Left renal cortex interstitium (tissue), 4 donors: Measurements from ENCODE around the gene ENOX1. TPM values are rescaled to one million over a fixed set of nuclear protein-coding genes. Genes with fewer than 3 reads are reported as not detected.

ENCODE experiments used
- DNase-seq, 4 donors: peaks; one replicate each; pipeline ENCODE4 v3.0.0-alpha.2; 2013; ENCODE audit warnings: low read depth in 4 of 4, low spot score in 2 of 4, missing footprints in 1 of 4
- polyA plus RNA-seq, 4 donors: library from polyadenylated mRNA; unstranded; fragments of 120-200 nt; gene quantifications; one replicate each; pipeline ENCODE4 v1.2.1, GENCODE V29; 2013; ENCODE audit not compliant: insufficient read length in 4 of 4

ENOX1 gene
- polyA plus RNA-seq, 4 donors: 9.6 to 12.0 (median 10.6) TPM

DNA sequence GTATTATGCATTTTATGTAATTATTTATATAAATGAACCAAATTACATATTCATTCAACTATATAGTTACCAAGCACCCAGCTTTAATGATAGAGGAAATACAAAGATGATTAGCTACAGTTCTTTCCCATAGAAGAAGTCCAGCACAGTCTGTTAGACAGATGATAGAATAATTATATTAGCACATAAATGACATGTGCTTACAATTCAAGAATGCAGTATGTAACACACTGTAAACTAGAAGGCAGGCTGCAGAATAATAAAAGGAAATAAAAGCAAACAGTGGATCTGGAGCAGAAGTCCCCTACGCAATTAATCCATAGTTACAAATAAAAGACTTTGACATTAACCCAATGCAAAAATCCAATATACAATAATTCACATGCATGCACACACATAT, 384.4 kb downstream of the ENOX1 start:
- DNase-seq: no peak

- DNase-seq: no peak
Measured at GRCh38 chr13:43401361-43401760, 385.4 kb downstream of the ENOX1 start.

- no peak for DNase-seq
Measured at GRCh38 chr13:43397111-43397510, 389.7 kb downstream of the ENOX1 start.

DNA sequence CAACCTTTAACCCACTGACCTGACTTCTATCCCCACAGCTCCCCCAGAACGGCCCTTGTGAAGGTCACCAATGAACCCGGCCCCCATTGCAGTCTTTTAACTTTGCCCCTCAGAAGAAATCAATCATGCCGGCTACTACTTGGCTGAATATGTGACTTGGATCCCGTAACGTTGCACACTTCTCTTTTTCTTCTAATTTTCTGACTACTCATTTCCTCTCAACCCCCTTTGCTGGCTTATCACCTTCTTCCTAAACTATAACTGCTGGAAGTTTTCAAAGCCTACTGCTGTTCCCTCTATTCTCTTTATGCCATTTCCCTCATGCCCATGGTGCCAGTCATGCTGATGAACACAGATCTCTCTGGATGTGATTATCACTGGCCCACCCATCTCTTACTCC, 395.7 kb downstream of the ENOX1 start:
- DNase-seq: no peak

GRCh38 chr13:43390619-43391018, 396.2 kb downstream of the ENOX1 start:
- no peak for DNase-seq

DNA sequence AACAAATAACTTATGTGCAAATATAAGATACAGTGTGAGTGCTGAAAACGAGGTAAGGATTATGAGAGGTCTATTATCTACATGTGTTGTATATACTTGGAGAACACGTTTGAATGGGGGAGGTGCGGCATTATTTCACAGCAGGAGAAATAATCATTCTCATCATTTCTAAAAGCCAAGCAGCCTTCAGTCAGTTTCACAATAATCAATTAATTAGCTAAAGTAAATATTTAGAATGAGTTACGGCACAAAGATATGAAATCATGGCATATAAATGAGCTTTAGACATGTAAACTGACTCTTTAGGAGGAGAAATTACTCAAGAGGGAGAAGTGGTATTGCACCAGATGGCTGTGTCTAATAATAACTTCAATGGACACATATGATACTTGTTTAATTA, 396.8 kb downstream of the ENOX1 start:
- DNase-seq: no peak

- DNase-seq: no peak
Measured at GRCh38 chr13:43389573-43389972, 397.2 kb downstream of the ENOX1 start.

DNA sequence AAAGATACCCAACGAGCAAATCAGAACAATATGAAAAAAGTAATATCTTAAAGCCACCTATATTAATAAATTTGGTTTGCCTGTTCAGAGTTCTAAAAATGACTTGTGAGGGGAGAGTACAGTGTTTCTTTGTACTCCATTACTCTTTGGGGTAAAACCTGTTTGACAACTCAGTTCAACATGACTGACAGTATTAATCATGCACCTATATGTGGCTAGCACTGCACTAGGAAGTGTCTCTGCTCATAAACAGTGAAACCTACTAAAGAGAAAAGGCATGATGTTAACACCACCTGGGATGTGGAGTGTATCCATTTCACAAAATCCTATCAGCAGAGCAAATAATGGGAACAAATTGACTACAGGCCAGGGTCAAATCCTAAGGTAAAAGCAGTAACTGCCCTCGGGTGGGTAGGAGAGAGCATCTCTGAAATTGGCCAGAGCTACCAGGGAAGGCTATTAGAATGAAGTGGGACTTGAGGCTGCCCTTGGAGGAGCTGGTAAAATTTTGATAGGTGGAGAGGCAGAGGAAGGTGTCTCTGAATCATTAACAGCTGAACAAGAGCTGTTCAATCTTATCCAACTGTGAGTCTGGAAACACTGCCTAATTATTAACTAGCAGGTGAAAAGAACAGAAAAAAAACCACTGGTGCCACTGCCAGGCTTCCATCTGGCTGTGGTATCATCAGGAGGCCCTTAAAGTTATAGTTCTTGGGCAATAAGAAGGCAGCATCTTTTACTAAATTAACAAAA, 398.3 kb downstream of the ENOX1 start:
- DNase-seq: peak in 1 of 4 donors; percentile 15

GRCh38 chr13:43387880-43388279, 398.9 kb downstream of the ENOX1 start:
- no peak for DNase-seq

- DNase-seq: no peak
Measured at GRCh38 chr13:43383498-43384165, 403.1 kb downstream of the ENOX1 start.

DNA sequence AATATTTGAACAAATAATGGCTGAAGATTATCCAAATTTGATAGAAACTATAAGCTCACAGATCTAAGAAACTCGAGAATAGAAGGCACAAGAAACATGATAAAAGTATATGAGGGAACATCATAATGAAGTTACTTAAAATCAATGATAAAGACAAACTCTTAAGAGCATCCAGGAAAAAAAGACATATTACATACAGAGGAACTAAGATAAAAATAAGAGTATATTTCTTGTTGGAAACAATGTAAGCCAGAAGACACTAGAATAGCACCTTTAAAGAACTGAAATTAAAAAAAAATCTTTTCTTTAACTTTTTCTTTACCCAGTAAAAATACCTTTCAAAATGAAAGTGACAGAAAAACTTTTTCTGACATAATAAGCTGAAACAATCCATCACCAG, 407.0 kb downstream of the ENOX1 start:
- DNase-seq: no peak

- no peak for DNase-seq
Measured at GRCh38 chr13:43377973-43378372, 408.8 kb downstream of the ENOX1 start.

DNA sequence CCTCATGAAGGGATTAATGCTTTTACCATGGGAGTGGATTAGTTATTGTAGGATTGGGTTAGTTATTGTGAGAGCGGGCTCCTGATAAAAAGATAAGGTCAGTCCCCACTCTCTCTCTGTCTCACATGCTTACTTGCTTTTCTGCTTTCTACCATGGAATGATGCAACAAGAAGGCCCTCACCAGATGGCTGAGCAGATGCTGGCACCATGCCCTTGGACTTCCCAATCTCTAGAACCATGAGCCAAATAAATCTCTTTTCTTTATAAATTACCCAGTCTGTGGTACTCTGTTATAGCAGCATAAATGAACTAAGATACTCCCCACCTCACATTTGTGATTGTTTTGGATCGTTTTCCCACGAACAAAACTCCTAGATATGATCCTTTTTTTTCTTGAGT, 409.6 kb downstream of the ENOX1 start:
- no peak for DNase-seq

DNA sequence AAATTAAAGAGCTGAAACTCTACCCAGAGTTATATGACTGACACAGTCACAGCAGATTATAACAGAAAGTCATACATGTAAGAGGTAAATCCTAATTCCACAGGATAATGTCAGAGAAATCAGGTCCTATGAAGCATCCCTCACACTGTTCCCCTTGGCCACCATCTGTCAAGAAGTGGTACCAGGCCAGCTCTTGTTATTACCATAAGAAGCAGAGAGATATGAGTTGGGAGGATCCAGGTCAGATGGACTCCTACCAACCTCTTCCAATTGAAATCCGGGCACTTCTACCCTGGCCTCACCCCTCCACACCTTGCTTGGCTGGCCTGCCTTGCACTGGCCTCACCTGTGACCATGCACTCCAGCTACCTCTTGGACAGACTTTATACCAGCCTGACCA, 410.2 kb downstream of the ENOX1 start:
- no peak for DNase-seq

DNA sequence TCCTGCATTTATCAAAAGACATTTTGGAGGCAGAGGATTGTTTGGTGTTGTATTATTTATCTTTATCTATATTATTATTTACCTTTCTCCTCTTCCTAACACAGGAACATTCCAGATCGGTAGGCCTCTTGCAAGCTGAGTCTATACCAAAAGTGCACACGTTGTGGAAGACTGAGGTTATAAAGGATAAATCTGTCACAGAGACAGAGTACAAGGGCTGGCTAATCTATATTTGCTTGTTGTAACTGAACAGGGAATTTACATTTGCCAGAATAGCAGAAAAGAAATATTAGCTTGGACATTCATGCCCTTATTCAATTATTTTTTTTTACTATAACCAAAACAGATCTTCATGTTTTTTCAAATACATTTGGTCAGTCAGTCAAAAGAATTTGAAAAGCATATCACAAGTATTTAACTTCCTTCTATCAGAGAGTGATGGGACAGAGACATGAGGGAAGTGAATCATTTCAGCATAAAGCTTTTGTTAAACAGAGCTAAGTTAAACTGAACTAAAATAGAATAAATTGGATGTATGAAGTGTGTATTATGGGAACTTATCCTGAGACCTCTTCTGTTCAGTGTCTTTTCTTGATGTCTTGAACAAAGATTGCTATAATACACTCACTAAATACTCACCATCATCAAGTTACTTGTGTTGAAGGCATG, 410.8 kb downstream of the ENOX1 start:
- DNase-seq: no peak

DNA sequence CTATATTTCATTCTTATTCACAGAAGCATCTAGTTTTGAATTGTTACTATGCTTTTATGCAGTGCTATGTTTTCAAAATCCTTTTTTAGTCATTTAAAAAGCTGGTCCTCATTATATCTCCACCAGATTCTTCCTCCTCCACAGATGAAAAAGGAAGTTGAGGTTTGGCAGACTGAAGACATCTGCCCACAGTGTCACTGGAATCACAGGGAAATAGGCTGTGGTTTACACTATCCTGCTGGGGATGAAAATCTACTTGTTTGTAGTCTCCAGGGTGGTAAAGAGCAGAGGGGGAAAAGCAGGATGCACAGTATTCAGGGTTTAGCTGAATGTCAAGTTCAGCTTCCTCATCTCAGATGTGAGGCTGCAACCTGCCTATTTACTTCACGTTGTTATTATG, 412.2 kb downstream of the ENOX1 start:
- DNase-seq: no peak

DNA sequence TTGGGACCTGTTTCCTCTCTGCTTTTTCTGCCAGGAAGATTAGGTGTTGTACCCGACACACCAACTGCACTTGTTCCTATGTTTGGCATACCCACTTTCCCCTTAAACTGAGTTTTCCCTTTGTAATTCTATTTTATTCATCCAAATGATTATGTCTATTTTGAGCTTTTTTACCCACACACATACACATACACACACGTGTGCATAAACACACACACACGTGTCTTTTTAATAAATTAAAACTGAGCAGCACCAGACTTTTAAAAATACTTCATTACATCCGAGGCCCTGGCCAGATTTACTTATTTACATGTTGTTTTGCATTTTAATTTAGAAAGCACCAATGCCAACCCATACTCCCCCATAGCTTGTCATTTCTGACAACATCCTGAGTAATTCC, 413.4 kb downstream of the ENOX1 start:
- DNase-seq: no peak

DNA sequence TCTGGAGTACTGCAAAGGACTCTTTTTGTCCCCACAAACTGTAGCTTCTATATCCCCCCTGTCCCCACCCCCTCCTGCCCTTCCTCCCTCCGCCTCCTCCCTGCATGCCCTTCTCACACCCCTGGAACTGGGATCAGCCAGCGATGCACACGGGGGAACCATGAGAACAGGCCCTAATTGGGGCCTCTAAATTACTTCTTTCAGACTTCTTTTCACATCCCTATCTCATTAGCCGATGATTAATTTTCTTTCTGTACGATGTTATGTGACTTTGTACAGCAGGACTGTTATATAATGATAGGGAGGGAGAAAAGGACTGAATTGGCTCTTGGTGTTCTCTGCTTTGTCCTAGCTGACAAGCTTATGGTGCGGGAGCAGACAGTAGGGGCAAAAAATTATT, 415.9 kb downstream of the ENOX1 start:
- no peak for DNase-seq

DNA sequence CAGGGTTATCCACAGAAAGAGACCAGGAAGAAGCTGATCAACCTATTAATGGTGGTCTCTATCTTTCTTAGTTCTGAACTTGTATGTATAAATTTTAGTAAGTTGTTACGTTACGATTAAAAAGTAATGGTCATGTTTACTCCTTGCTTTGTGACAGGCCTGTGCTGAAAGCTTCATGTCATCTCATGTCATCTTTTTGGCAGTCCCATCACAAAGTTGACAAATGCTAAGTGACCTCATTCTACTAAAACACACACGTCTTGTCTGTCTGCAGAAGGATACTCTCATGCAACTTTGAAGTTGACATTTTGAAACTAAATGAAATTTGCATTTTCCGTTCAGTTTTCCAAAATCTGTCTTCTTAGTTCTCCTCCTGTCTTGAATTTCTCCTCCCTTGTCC, 417.5 kb downstream of the ENOX1 start:
- DNase-seq: no peak

DNA sequence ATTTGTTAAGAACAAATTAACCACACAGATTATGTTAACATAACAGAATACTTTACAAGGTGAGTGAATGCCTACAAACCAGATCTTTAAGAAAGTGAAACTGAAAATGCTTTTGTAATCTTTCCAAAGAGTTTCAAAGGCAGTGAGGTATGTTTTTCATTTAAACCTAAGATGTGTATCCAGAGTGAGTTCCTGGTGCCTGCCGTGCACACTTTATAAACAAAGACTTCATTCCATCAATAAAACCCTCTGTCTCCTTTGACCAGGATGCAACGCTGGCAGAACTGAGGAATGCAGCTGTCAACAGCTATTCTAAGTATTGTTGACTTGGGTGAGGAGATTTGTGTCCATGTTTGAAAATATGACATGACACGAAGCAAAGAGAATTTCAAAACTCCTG, 418.8 kb downstream of the ENOX1 start:
- DNase-seq: no peak

GRCh38 chr13:43365039-43365344, 421.8 kb downstream of the ENOX1 start:
- no peak for DNase-seq
